Right atrium auricular region (tissue), 2 donors: Measurements from ENCODE around the gene MGMT. TPM values are rescaled to one million over a fixed set of nuclear protein-coding genes. Genes with fewer than 3 reads are reported as not detected.

Source experiments
- DNase-seq: peaks from one replicate; pipeline ENCODE4 v3.0.0-alpha.2; 2019; ENCODE audit warnings: low spot score
- H3K27ac ChIP-seq, 2 donors: fragments of 200-600 bp; sonication (generic); 1 replicate in 1 of 2; 2 replicates in 1 of 2; pipeline ENCODE4 v1.5.1; 2016 to 2019
- H3K27me3 ChIP-seq, 2 donors: fragments of 200-600 bp; sonication (generic); one replicate each; pipeline versions ENCODE4 v1.5.1 to v1.6.0; 2017 to 2019
- H3K36me3 ChIP-seq: fragments of 200-600 bp; sonication (generic); one replicate; pipeline ENCODE4 v1.5.1; 2016
- H3K4me1 ChIP-seq, 2 donors: fragments of 200-600 bp; sonication (generic); one replicate each; pipeline versions ENCODE4 v1.5.1 to v1.6.0; 2017 to 2019
- H3K4me3 ChIP-seq, 2 donors: fragments of 200-600 bp; sonication (generic); 1 replicate in 1 of 2; 2 replicates in 1 of 2; pipeline ENCODE4 v1.5.1; 2017 to 2019; ENCODE audit warnings: mild to moderate bottlenecking in 1 of 2, moderate library complexity in 1 of 2
- H3K9me3 ChIP-seq, 2 donors: fragments of 200-600 bp; sonication (generic); one replicate each; pipeline ENCODE4 v1.5.1; 2019
- CTCF ChIP-seq, 2 donors: fragments of 200-600 bp; sonication (generic); IDR thresholded peaks; one replicate each; pipeline ENCODE4 v1.5.1; 2019; ENCODE audit warnings: antibody characterized with exemption in 2 of 2
- total RNA-seq, 2 donors: library from RNA; depleted of rRNA; stranded (reverse); fragments of >200 nt; gene quantifications; one replicate each; pipeline ENCODE4 v1.1.0, GENCODE V29; 2016

The MGMT gene
- total RNA-seq, 2 donors from 2014 or later: 18.2 to 19.2 TPM

GRCh38 chr10:129467359-129468064 is 471 bp downstream of the MGMT start:
- Histone ChIP-seq H3K27me3 (no peaks in the 10 kb centered on the region), H3K9me3 (no peaks in the 10 kb centered on the region), H3K4me1 (peaks cover 0 to 17% of the 10 kb centered on the region in 2 donors), H3K4me3 (peak overlapping the region; percentile 62 to 84), H3K27ac (peak overlapping the region; percentile 84), H3K36me3 (no peaks in the 10 kb centered on the region)
- no peak for TF ChIP-seq CTCF (IDR thresholded peaks at IDR 0.05)
- DNase-seq: no peak

GRCh38 chr10:129468187-129468586 is 1.1 kb downstream of the MGMT start:
- no peak for DNase-seq
- no peak for TF ChIP-seq CTCF (IDR thresholded peaks at IDR 0.05)
- Histone ChIP-seq H3K4me1 (peaks cover 0 to 17% of the 10 kb centered on the region in 2 donors), H3K27me3 (no peaks in the 10 kb centered on the region), H3K4me3 (no peak overlapping the region), H3K9me3 (no peaks in the 10 kb centered on the region), H3K27ac (no peak overlapping the region), H3K36me3 (no peaks in the 10 kb centered on the region)

GRCh38 chr10:129470103-129470851 is 3.2 kb downstream of the MGMT start:
- Histone ChIP-seq H3K27ac (no peak overlapping the region), H3K36me3 (no peaks in the 10 kb centered on the region), H3K4me3 (no peak overlapping the region), H3K27me3 (no peaks in the 10 kb centered on the region), H3K9me3 (no peaks in the 10 kb centered on the region), H3K4me1 (peaks cover 0 to 17% of the 10 kb centered on the region in 2 donors)
- no peak for DNase-seq
- TF ChIP-seq CTCF (IDR thresholded peaks at IDR 0.05): no peak

GRCh38 chr10:129471447-129472175 is 4.6 kb downstream of the MGMT start:
- Histone ChIP-seq H3K27ac (no peak overlapping the region), H3K9me3 (no peaks in the 10 kb centered on the region), H3K27me3 (no peaks in the 10 kb centered on the region), H3K4me3 (no peak overlapping the region), H3K4me1 (peaks cover 0 to 10% of the 10 kb centered on the region in 2 donors), H3K36me3 (no peaks in the 10 kb centered on the region)
- no peak for DNase-seq
- TF ChIP-seq CTCF (IDR thresholded peaks at IDR 0.05): no peak

DNA sequence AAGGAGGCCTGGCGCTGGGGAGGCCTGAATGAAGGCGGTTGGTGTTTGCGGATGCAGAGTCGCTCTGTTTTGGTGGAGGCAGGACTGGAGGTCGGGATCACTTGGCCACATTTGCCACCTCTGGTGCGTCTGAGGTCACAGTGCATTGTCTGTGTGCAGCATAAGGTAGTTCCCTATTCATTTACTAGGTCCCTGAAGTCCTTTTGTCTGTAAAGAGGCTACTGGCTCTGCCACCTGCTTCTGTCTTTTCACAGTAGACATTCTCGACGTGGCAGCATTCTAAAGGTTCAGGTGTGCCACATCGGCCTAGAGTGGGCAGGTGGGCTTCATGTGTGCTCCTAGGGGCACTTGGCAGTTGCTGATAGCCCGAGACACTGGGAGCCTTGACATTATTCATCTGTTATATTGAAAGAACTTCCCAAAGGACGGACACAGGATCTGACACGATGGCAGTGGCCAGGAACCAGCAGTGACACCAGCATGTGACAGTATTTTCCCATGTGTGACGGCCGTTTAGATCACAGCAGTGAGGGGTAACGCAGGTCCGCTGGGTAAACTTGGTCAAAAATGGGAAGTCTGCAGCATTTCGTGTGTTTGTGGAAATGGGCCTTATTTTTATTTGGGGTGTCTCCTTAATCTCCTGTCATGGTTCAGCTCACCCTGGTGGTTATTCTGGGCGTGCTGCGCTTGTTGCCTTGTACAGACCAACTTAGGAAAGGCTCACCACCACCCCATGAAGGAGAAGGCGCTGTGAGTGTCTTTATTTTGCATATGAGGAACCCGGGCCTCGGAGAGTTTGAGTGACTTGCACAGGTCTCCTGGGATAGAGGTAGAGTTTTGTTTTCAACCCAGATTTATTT is 5.9 kb downstream of the MGMT start:
- Histone ChIP-seq H3K4me1 (peaks cover 0 to 2% of the 10 kb centered on the region in 2 donors), H3K36me3 (no peaks in the 10 kb centered on the region), H3K9me3 (no peaks in the 10 kb centered on the region), H3K4me3 (no peak overlapping the region), H3K27ac (no peak overlapping the region), H3K27me3 (no peaks in the 10 kb centered on the region)
- no peak for DNase-seq
- TF ChIP-seq CTCF (IDR thresholded peaks at IDR 0.05): no peak
